Endothelial cell of umbilical vein (primary cell): ENCODE results near the gene THSD4. TPM values are rescaled to one million over a fixed set of nuclear protein-coding genes. Genes with fewer than 3 reads are reported as not detected.

Experiments used
- BruUV-seq: library from RNA; stranded (reverse); fragments of 400-500 nt; replicated peaks from 2 replicates; lab custom pipeline; 2021; lab: Mats Ljungman, UMichigan
- CTCF ChIA-PET: fragments of 300-600, 350-600 bp; sonication (Branson Sonifier 250); formaldehyde crosslinking; loops from one replicate; lab custom pipeline; 2021; ENCODE audit warnings: antibody characterized with exemption, inconsistent platforms; lab: Charles Lee
- POLR2A ChIA-PET: fragments of 300-600, 350-600 bp; sonication (Branson Sonifier 250); formaldehyde crosslinking; loops from one replicate; lab custom pipeline; 2021; ENCODE audit warnings: antibody characterized with exemption, inconsistent platforms; lab: Charles Lee
- DNase-seq: peaks from one replicate; pipeline ENCODE4 v3.0.0-alpha.2; 2011; ENCODE audit warnings: low read depth, low spot score
- FAIRE-seq: peaks from 2 replicates; lab custom pipeline; 2011; peaks lifted over from hg19 to GRCh38; lab: Jason Lieb, UNC
- H2AFZ ChIP-seq: 2 replicates; pipeline ENCODE4 v1.6.0; 2012; ENCODE audit warnings: low read depth, low read length, control low read depth, inconsistent platforms
- H3K27ac ChIP-seq: 2 replicates; pipeline ENCODE4 v1.5.1; 2011; ENCODE audit warnings: low read depth, mild to moderate bottlenecking, control low read depth, low read length, moderate library complexity; ENCODE audit not compliant: insufficient read depth
- H3K27me3 ChIP-seq, 2 experiments: 2 replicates each; pipeline versions ENCODE4 v1.6.0 to v1.6.1; 2011; ENCODE audit warnings: low read length in 2 of 2, mixed read lengths in 1 of 2; ENCODE audit not compliant: control insufficient read depth in 2 of 2, insufficient read depth in 2 of 2
- H3K36me3 ChIP-seq, 2 experiments: 2 replicates in 1 of 2; 3 replicates in 1 of 2; pipeline ENCODE4 v1.5.1; 2011; ENCODE audit warnings: low read length in 2 of 2, mild to moderate bottlenecking in 1 of 2, moderate library complexity in 1 of 2; ENCODE audit not compliant: control insufficient read depth in 2 of 2, insufficient read depth in 2 of 2; ENCODE audit errors: extremely low read depth in 1 of 2
- H3K4me1 ChIP-seq: 3 replicates; pipeline ENCODE4 v1.5.1; 2011; ENCODE audit warnings: mild to moderate bottlenecking, low read length; ENCODE audit not compliant: control insufficient read depth, insufficient read depth; ENCODE audit errors: extremely low read depth
- H3K4me2 ChIP-seq: 2 replicates; pipeline ENCODE4 v1.6.1; 2011; ENCODE audit warnings: low read length, control low read depth, mixed read lengths; ENCODE audit not compliant: insufficient read depth
- H3K4me3 ChIP-seq, 3 experiments: fragments of 200-600 bp in 1 of 3; sonication (generic), shearing (Covaris generic) in 1 of 3; replicated peaks in 1 of 3; 2 replicates each; pipeline ENCODE4 v1.5.1; 2011 to 2016; ENCODE audit warnings: control low read depth in 3 of 3, low read length in 3 of 3, mild to moderate bottlenecking in 2 of 3, inconsistent platforms in 1 of 3, low read depth in 1 of 3, moderate library complexity in 1 of 3; ENCODE audit not compliant: insufficient read depth in 1 of 3
- H3K79me2 ChIP-seq: 2 replicates; pipeline ENCODE4 v1.6.0; 2012; ENCODE audit warnings: low read length, inconsistent platforms; ENCODE audit not compliant: control insufficient read depth, insufficient read depth
- H3K9ac ChIP-seq: replicated peaks from 2 replicates; pipeline ENCODE3; 2011; ENCODE audit warnings: low read length, control low read depth; ENCODE audit not compliant: insufficient read depth; ENCODE audit errors: extremely low read depth
- H3K9me1 ChIP-seq: replicated peaks from 3 replicates; pipeline ENCODE4 v1.6.0; 2011; ENCODE audit warnings: mild to moderate bottlenecking, low read length; ENCODE audit not compliant: control insufficient read depth, insufficient read depth; ENCODE audit errors: extremely low read depth
- H3K9me3 ChIP-seq: replicated peaks from 2 replicates; pipeline ENCODE4 v1.5.1; 2012; ENCODE audit warnings: low read length, inconsistent platforms; ENCODE audit not compliant: control insufficient read depth, insufficient read depth
- H4K20me1 ChIP-seq: replicated peaks from 2 replicates; pipeline ENCODE3; 2011; ENCODE audit warnings: mild to moderate bottlenecking, low read length; ENCODE audit not compliant: control insufficient read depth, insufficient read depth; ENCODE audit errors: extremely low read depth
- CTCF ChIP-seq, 2 donors: IDR thresholded peaks; 1 replicate in 1 of 2; 2 replicates in 1 of 2; pipeline ENCODE4 v1.5.1; 2011; ENCODE audit warnings: low read length in 2 of 2, mild to moderate bottlenecking in 2 of 2, moderate library complexity in 2 of 2, control low read depth in 1 of 2, inconsistent platforms in 1 of 2, low read depth in 1 of 2; ENCODE audit not compliant: insufficient read depth in 1 of 2; ENCODE audit errors: extremely low read depth in 1 of 2
- GATA2 ChIP-seq: IDR thresholded peaks from 2 replicates; pipeline ENCODE4 v1.7.0; 2011; ENCODE audit warnings: low read depth, mild to moderate bottlenecking, moderate library complexity, mixed read lengths, low read length; ENCODE audit not compliant: insufficient read length, insufficient read depth
- MYC ChIP-seq: IDR thresholded peaks from one replicate; pipeline ENCODE4 v1.6.1; 2011; ENCODE audit warnings: mild to moderate bottlenecking, low read depth, low read length
- dilution Hi-C: fragments of 300-500 bp; cut with MboI; formaldehyde crosslinking; loops from one replicate; pipeline ENCODE4 v1.15.0; 2019; ENCODE audit warnings: low sequenced_read_pairs; ENCODE audit not compliant: extremely low pct_ligation_motif_present
- intact Hi-C: fragments of 100-400 bp; cut with micrococcal nuclease; formaldehyde crosslinking; loops from one replicate; pipeline ENCODE4 v1.10.0; 2022
- polyA plus RNA-seq, 4 experiments: library from polyadenylated mRNA; depleted of rRNA in 3 of 4; stranded (reverse) in 3 of 4; unstranded in 1 of 4; fragments of >200 nt; gene quantifications; 2 replicates each; pipeline versions ENCODE4 v1.2.1 to v1.2.3, GENCODE V29; 2011 to 2012; ENCODE audit warnings: missing spikeins in 1 of 4
- total RNA-seq: library from RNA; stranded (reverse); gene quantifications from 2 replicates; pipeline ENCODE4 v1.2.3, GENCODE V29; 2021

The THSD4 gene
- total and polyA plus RNA-seq, 2 donors (not counting 3 experiments of a cell fraction or from before 2014, with no cell fraction given) = 9.9 to 25.4 TPM

- no peak overlapping the region for H3K9ac ChIP-seq
- no peak overlapping the region for H3K4me3 ChIP-seq
- ChIA-PET CTCF (interaction anchor here (0.6 to 5.8 kb wide), 70 partner anchors 9 to 1177 kb away, joined by 3 to 148 read pairs (median 4); no protein-coding TSS in a partner anchor), POLR2A (interaction anchor here (0.5 to 0.9 kb wide), 2 partner anchors 8 to 412 kb away, joined by 3 to 4 read pairs; no protein-coding TSS in a partner anchor)
- no peak overlapping the region for H3K4me2 ChIP-seq
- no peaks in the 10 kb centered on the region for H4K20me1 ChIP-seq
- peaks cover 19% of the 10 kb centered on the region for H3K4me1 ChIP-seq
- H2AFZ ChIP-seq = no peak overlapping the region
- no TSS peak for BruUV-seq
- dilution Hi-C loops = no loop called here
- DNase-seq (peak; percentile 53), FAIRE-seq (peak; percentile 40)
- H3K9me1 ChIP-seq = no peaks in the 10 kb centered on the region
- H3K79me2 ChIP-seq = no peaks in the 10 kb centered on the region
- intact Hi-C loops = loop anchor here (1.0 kb wide), 2 partner anchors 57 to 412 kb away; no protein-coding TSS in a partner anchor
- H3K36me3 ChIP-seq = no peaks in the 10 kb centered on the region
- TF ChIP-seq MYC (no peak), CTCF (IDR thresholded peaks at IDR 0.05; ENCODE audit: extremely low read depth in 1 of 2, insufficient read depth in 1 of 2, low read depth in 1 of 2, low read length in 2 of 2) (peak; percentile 55 to 59)
- H3K27me3 ChIP-seq = no peaks in the 10 kb centered on the region
- no peaks in the 10 kb centered on the region for H3K9me3 ChIP-seq
- no peak overlapping the region for H3K27ac ChIP-seq
Measured at GRCh38 chr15:71743861-71744382, 628.7 kb downstream of the THSD4 start.

GRCh38 chr15:71746719-71747118 is 631.4 kb downstream of the THSD4 start:
- ChIA-PET POLR2A (no interaction called here), CTCF (interaction anchor here (1.3 to 5.8 kb wide), 2 partner anchors 54 to 410 kb away, joined by 3 to 131 read pairs; no protein-coding TSS in a partner anchor)
- FAIRE-seq = no peak
- no peak overlapping the region for H3K4me2 ChIP-seq
- peaks cover 23% of the 10 kb centered on the region for H3K4me1 ChIP-seq
- dilution Hi-C loops = no loop called here
- H3K9me3 ChIP-seq = no peaks in the 10 kb centered on the region
- no peak overlapping the region for H3K4me3 ChIP-seq
- H3K9ac ChIP-seq = no peak overlapping the region
- H3K27me3 ChIP-seq = no peaks in the 10 kb centered on the region
- no peak overlapping the region for H3K27ac ChIP-seq
- DNase-seq = no peak
- H2AFZ ChIP-seq = no peak overlapping the region
- H3K9me1 ChIP-seq = no peaks in the 10 kb centered on the region
- intact Hi-C loops = no loop called here
- BruUV-seq = no TSS peak
- H3K79me2 ChIP-seq = no peaks in the 10 kb centered on the region
- TF ChIP-seq GATA2 (no peak), MYC (no peak), CTCF (IDR thresholded peaks at IDR 0.05; ENCODE audit: extremely low read depth in 1 of 2, insufficient read depth in 1 of 2, low read depth in 1 of 2, low read length in 2 of 2) (no peak)
- no peaks in the 10 kb centered on the region for H3K36me3 ChIP-seq
- no peaks in the 10 kb centered on the region for H4K20me1 ChIP-seq
